Tibial artery (tissue), 4 donors: ENCODE results near the gene ITM2B.
A peak's percentile ranks its signal among the peaks of the same experiment; 100 is the strongest.

Experiments used
- DNase-seq, 2 donors: peaks; one replicate each; pipeline ENCODE4 v3.0.0-alpha.2; 2019
- H3K27ac ChIP-seq, 2 donors: fragments of 200-600 bp; sonication (generic) in 1 of 2; 1 replicate in 1 of 2; 2 replicates in 1 of 2; pipeline ENCODE4 v1.5.1; 2018 to 2019; ENCODE audit warnings: mild to moderate bottlenecking in 1 of 2
- H3K27me3 ChIP-seq, 2 donors: fragments of 200-600 bp; sonication (generic) in 1 of 2; one replicate each; pipeline versions ENCODE4 v1.5.1 to v1.6.0; 2016 to 2019
- H3K36me3 ChIP-seq, 3 donors: fragments of 200-600 bp; sonication (generic) in 2 of 3; one replicate each; pipeline ENCODE4 v1.5.1; 2016 to 2019; ENCODE audit warnings: mild to moderate bottlenecking in 2 of 3
- H3K4me1 ChIP-seq, 4 donors: fragments of 200-600 bp; sonication (generic) in 2 of 4; 1 replicate in 3 of 4; 2 replicates in 1 of 4; pipeline ENCODE4 v1.5.1; 2016 to 2019
- H3K4me3 ChIP-seq, 2 donors: fragments of 200-600 bp; sonication (generic) in 1 of 2; 1 replicate in 1 of 2; 2 replicates in 1 of 2; pipeline ENCODE4 v1.5.1; 2018 to 2019; ENCODE audit warnings: mild to moderate bottlenecking in 2 of 2
- H3K9me3 ChIP-seq, 3 donors: fragments of 200-600 bp; sonication (generic) in 1 of 3; one replicate each; pipeline ENCODE4 v1.5.1; 2016 to 2019
- CTCF ChIP-seq, 2 experiments: fragments of 200-600 bp in 1 of 2; fragments of 450-650 bp in 1 of 2; IDR thresholded peaks; one replicate each; pipeline ENCODE4 v1.5.1; 2017 to 2019; ENCODE audit warnings: antibody characterized with exemption in 2 of 2, mild to moderate bottlenecking in 1 of 2, moderate library complexity in 1 of 2
- intact Hi-C: fragments of 100-400 bp; cut with DNase I; formaldehyde crosslinking; loops from one replicate; pipeline ENCODE4 v1.15.0; 2023; ENCODE audit warnings: low total_unique reads

The ITM2B gene

DNA sequence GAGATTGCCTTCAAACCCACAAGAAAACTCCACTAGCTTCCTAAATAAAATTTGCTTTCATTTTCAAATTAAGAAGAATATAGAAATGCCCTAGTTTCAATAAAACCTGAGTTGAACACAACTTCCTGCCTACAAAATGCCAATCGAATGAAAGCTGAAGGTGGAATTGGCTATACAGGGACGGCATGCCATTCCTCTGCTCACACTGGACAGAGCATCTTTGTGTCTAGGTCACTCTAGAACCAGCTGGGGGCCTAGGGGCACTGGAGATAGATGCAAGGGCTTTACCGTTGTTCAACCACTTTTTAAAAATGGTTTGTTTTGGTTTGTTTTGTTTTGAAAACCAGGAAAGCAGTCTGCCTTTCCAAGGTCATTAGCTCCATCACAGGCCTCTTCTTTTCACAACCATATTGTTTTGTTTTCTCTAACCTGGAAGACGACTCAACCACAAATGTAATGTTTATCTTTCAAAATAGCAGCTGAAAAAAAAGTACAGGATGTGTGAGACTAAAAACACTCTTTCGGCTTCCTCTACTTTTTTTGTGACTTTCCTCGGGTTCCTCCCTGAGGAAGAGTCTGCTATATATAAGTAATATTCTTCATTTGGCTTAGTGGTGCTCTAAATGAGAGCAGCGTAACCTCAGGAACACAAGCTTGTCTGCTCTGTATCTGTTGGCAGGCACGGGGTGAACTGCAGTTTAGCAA is 11.9 kb upstream of the ITM2B start:
- H3K4me3 ChIP-seq: no peak overlapping the region
- peaks cover 0 to 15% (median 8%) of the 10 kb centered on the region in 4 donors for H3K4me1 ChIP-seq
- peak in 1 of 2 donors; percentile 48 for DNase-seq
- H3K27ac ChIP-seq: peak overlapping the region; percentile 38 to 68
- H3K36me3 ChIP-seq: no peaks in the 10 kb centered on the region
- intact Hi-C loops: no loop called here
- no peaks in the 10 kb centered on the region for H3K9me3 ChIP-seq
- TF ChIP-seq CTCF (IDR thresholded peaks at IDR 0.05): no peak
- H3K27me3 ChIP-seq: no peaks in the 10 kb centered on the region

GRCh38 chr13:48221686-48222187 is 11.3 kb upstream of the ITM2B start:
- no peaks in the 10 kb centered on the region for H3K27me3 ChIP-seq
- peak in 1 of 2 donors; percentile 31 for DNase-seq
- intact Hi-C loops: no loop called here
- H3K27ac ChIP-seq: peak overlapping the region; percentile 68 to 76
- H3K9me3 ChIP-seq: no peaks in the 10 kb centered on the region
- H3K4me3 ChIP-seq: peak overlapping the region; percentile 39 to 48
- H3K4me1 ChIP-seq: peaks cover 0 to 15% (median 8%) of the 10 kb centered on the region in 4 donors
- H3K36me3 ChIP-seq: no peaks in the 10 kb centered on the region
- TF ChIP-seq CTCF (IDR thresholded peaks at IDR 0.05): no peak

DNA sequence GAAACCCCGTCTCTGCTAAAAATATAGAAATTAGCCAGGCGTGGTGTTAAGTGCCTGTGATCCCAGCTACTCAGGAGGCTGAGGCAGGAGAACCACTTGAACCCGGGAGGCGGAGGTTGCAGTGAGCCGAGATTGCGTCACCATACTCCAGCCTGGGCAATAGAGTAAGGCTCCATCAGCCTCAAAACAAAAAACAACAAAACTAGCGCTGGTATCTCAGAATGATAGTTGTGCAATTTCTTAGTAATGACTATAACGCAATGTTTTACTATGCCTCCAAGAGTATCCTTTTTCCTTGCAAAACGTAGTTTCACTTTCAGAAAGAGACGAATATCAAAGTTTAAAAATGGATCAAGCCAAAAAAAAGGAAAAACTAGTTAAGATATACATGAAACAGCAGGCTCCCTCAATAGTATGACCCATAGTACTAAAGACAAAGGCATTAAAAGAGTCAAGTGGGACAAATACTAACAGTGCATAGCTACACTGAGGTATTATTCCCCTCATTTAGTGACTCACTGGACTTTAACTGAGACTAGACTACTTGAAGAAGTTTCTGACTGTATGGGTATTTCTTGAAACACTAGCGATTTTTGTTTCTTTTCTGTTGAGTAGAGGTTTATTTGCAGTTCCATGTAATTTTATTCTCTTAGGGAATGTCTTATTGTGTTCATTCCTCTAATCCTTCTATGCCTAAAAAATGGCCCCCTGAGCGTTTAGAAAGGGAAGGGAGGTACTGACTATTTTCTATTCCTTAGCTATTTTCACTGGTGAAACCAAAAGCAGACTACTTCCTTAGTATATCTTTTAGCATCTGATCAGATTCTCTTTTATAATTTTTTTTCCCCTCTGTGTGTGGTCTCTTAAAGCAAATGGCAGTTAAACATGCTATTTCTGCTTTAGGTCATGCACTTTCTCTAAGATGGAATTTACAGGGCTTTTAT is 10.4 kb upstream of the ITM2B start:
- intact Hi-C loops: no loop called here
- Histone ChIP-seq H3K9me3 (no peaks in the 10 kb centered on the region), H3K27ac (peak overlapping the region; percentile 68 to 76), H3K36me3 (no peaks in the 10 kb centered on the region), H3K4me1 (peaks cover 0 to 15% (median 8%) of the 10 kb centered on the region in 4 donors), H3K27me3 (no peaks in the 10 kb centered on the region), H3K4me3 (peak overlapping the region; percentile 39 to 48)
- TF ChIP-seq CTCF (IDR thresholded peaks at IDR 0.05): no peak
- DNase-seq: peak; percentile 60 to 73

DNA sequence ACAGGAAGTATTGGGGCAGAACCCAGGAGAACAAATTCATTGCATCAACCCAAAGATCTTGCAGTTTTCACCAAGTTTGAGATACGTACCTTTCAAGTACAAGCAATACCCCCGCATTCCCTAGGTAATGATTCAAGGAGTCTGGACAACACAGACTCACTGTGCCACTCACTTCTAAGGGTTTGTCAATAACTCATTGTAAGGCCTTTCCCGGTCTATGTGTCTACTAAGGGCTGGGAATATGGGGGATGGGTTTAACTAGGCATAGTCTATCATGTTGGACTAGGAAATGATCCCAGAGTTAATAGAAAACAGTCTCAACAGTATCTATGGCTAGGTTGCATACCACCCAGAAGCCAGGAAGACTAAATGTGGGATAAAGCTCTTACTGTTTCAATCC is 8.3 kb upstream of the ITM2B start:
- H3K4me1 ChIP-seq: peaks cover 0 to 15% (median 8%) of the 10 kb centered on the region in 4 donors
- TF ChIP-seq CTCF (IDR thresholded peaks at IDR 0.05): no peak
- H3K4me3 ChIP-seq: no peak overlapping the region
- DNase-seq: no peak
- no peaks in the 10 kb centered on the region for H3K9me3 ChIP-seq
- no peaks in the 10 kb centered on the region for H3K27me3 ChIP-seq
- intact Hi-C loops: no loop called here
- H3K27ac ChIP-seq: no peak overlapping the region
- H3K36me3 ChIP-seq: no peaks in the 10 kb centered on the region

- H3K4me3 ChIP-seq: no peak overlapping the region
Observed at GRCh38 chr13:48230541-48230940, 2.5 kb upstream of the ITM2B start.

More at GRCh38 chr13:48230541-48230940, 2.5 kb upstream of the ITM2B start:
- Histone ChIP-seq H3K27me3 (no peaks in the 10 kb centered on the region), H3K9me3 (no peaks in the 10 kb centered on the region), H3K27ac (peak overlapping the region; percentile 94 to 99), H3K4me1 (peaks cover 0 to 18% (median 11%) of the 10 kb centered on the region in 4 donors), H3K36me3 (no peaks in the 10 kb centered on the region)
- no peak for TF ChIP-seq CTCF (IDR thresholded peaks at IDR 0.05)
- DNase-seq: no peak
- intact Hi-C loops: loop anchor here (10.0 kb wide), 1 partner anchor 74 kb away; the partner anchor contains the start of gene RB1
